Astrocyte (in vitro differentiated cells and primary cell): ENCODE measurements around the gene SPAG8. TPM values are rescaled to one million over a fixed set of nuclear protein-coding genes. Genes with fewer than 3 reads are reported as not detected.

Experiments used
- DNase-seq: peaks from one replicate; pipeline ENCODE4 v3.0.0-alpha.2; 2010; ENCODE audit warnings: low read depth
- FAIRE-seq: peaks from 2 replicates; lab custom pipeline; 2011; peaks lifted over from hg19 to GRCh38; lab: Jason Lieb, UNC
- H2AFZ ChIP-seq: 2 replicates; pipeline ENCODE4 v1.6.0; 2012; ENCODE audit warnings: low read depth, low read length, inconsistent platforms
- H3K27ac ChIP-seq: 2 replicates; pipeline ENCODE4 v1.5.1; 2011; ENCODE audit warnings: low read depth, low read length, inconsistent platforms
- H3K27me3 ChIP-seq: 2 replicates; pipeline ENCODE4 v1.6.0; 2011; ENCODE audit warnings: low read length, inconsistent platforms; ENCODE audit not compliant: insufficient read depth
- H3K36me3 ChIP-seq: 2 replicates; pipeline ENCODE4 v1.5.1; 2011; ENCODE audit warnings: low read length, inconsistent platforms; ENCODE audit not compliant: insufficient read depth
- H3K4me1 ChIP-seq: 2 replicates; pipeline ENCODE4 v1.5.1; 2011; ENCODE audit warnings: low read length, inconsistent platforms; ENCODE audit not compliant: insufficient read depth
- H3K4me2 ChIP-seq: 2 replicates; pipeline ENCODE4 v1.6.0; 2012; ENCODE audit warnings: low read length, inconsistent platforms
- H3K4me3 ChIP-seq: 2 replicates; pipeline ENCODE4 v1.5.1; 2011; ENCODE audit warnings: low read depth, mild to moderate bottlenecking, low read length, inconsistent platforms; ENCODE audit not compliant: insufficient read depth
- H3K79me2 ChIP-seq: 2 replicates; pipeline ENCODE4 v1.6.0; 2012; ENCODE audit warnings: mild to moderate bottlenecking, low read length, inconsistent platforms; ENCODE audit not compliant: insufficient read depth
- H3K9ac ChIP-seq: 2 replicates; pipeline ENCODE4 v1.6.0; 2012; ENCODE audit warnings: mild to moderate bottlenecking, low read length, inconsistent platforms
- H3K9me3 ChIP-seq: 2 replicates; pipeline ENCODE4 v1.5.1; 2012; ENCODE audit warnings: low read depth, mild to moderate bottlenecking, low read length, inconsistent platforms; ENCODE audit not compliant: insufficient read depth
- H4K20me1 ChIP-seq: 2 replicates; pipeline ENCODE4 v1.6.0; 2012; ENCODE audit warnings: low read length, inconsistent platforms; ENCODE audit not compliant: insufficient read depth
- H3K27ac Mint-ChIP-seq: one replicate; pipeline ENCODE4 v1.8.0; 2021; ENCODE audit warnings: mild to moderate bottlenecking, mixed read lengths; ENCODE audit not compliant: unreplicated experiment
- H3K27me3 Mint-ChIP-seq: one replicate; pipeline ENCODE4 v1.8.0; 2021; ENCODE audit warnings: low read depth, mixed read lengths; ENCODE audit not compliant: unreplicated experiment
- H3K36me3 Mint-ChIP-seq: one replicate; pipeline ENCODE4 v1.8.0; 2021; ENCODE audit warnings: low read depth, mixed read lengths; ENCODE audit not compliant: unreplicated experiment
- H3K4me1 Mint-ChIP-seq: one replicate; pipeline ENCODE4 v1.8.0; 2021; ENCODE audit warnings: low read depth, mixed read lengths; ENCODE audit not compliant: unreplicated experiment
- H3K4me3 Mint-ChIP-seq: one replicate; pipeline ENCODE4 v1.8.0; 2021; ENCODE audit warnings: mild to moderate bottlenecking, moderate library complexity, mixed read lengths; ENCODE audit not compliant: unreplicated experiment
- H3K9me3 Mint-ChIP-seq: one replicate; pipeline ENCODE4 v1.8.0; 2021; ENCODE audit warnings: mild to moderate bottlenecking, mixed read lengths; ENCODE audit not compliant: unreplicated experiment
- EZH2 ChIP-seq: IDR thresholded peaks from 2 replicates; pipeline ENCODE4 v1.6.1; 2012; ENCODE audit warnings: mild to moderate bottlenecking, low read length, inconsistent platforms; ENCODE audit not compliant: insufficient read depth
- total RNA-seq: library from RNA; stranded (reverse); gene quantifications from 2 replicates; pipeline ENCODE4 v1.2.1, GENCODE V29; 2021
- TF ChIP-seq, protein P1 (sequence below): IDR thresholded peaks from 2 replicates; pipeline ENCODE4 v1.5.1; 2011; ENCODE audit warnings: low read depth, mild to moderate bottlenecking, inconsistent platforms, low read length, moderate library complexity; ENCODE audit not compliant: insufficient read depth

Gene SPAG8
- total RNA-seq, 1 donor from 2014 or later: 0.52 TPM

DNA sequence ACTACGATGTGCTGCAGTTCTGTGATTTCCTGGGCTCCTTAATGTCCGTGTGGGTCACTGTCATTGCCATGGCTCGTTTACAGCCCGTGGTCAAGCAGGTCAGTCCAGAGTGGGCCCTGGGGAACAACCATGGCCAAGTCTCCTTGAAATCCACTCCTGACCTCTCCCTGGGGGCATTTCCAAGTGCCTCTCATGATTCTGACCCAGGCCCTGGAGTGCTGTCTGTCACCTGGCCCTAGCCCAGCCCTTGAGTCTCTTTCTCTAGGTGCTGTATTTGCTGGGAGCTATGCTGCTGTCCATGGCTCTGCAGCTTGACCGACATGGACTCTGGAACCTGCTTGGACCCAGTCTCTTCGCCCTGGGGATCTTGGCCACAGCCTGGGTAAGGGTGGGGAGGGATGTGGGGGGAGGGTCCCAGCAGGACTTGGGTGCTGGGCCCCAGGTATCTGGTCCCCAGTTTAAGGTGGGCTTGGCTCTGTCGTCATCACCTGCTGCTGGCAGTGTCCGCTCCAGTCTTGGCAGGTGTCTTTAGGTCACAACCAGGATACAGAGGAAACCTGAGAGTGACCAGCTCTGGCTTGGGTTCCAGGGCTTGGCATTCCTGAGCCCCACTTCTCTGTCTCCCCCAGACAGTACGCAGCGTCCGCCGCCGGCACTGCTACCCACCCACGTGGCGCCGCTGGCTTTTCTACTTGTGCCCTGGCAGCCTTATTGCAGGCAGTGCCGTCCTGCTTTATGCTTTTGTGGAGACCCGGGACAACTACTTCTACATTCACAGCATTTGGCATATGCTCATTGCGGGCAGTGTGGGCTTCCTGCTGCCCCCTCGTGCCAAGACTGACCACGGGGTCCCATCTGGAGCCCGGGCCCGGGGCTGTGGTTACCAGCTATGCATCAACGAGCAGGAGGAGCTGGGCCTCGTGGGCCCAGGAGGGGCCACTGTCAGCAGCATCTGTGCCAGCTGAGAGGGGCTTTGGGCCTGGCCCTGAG is 41.1 kb upstream of the SPAG8 start:
- DNase-seq (no peak), FAIRE-seq (no peak)
- H2AFZ ChIP-seq: no peak overlapping the region
- H3K36me3 Mint-ChIP-seq: peaks cover 10% of the 10 kb centered on the region
- H3K4me3 Mint-ChIP-seq: no peak overlapping the region
- no peaks in the 10 kb centered on the region for H3K36me3 ChIP-seq
- H3K79me2 ChIP-seq: no peaks in the 10 kb centered on the region
- peaks cover 3% of the 10 kb centered on the region for H3K4me1 ChIP-seq
- H3K27me3 Mint-ChIP-seq: peaks cover 44% of the 10 kb centered on the region
- no peak overlapping the region for H3K27ac Mint-ChIP-seq
- peaks cover 2% of the 10 kb centered on the region for H3K4me1 Mint-ChIP-seq
- H3K27me3 ChIP-seq: no peaks in the 10 kb centered on the region
- H3K9ac ChIP-seq: no peak overlapping the region
- H3K27ac ChIP-seq: no peak overlapping the region
- peaks cover 1% of the 10 kb centered on the region for H3K9me3 Mint-ChIP-seq
- no peaks in the 10 kb centered on the region for H3K9me3 ChIP-seq
- H4K20me1 ChIP-seq: no peaks in the 10 kb centered on the region
- H3K4me3 ChIP-seq: no peak overlapping the region
- H3K4me2 ChIP-seq: no peak overlapping the region
- TF ChIP-seq, protein P1, sequence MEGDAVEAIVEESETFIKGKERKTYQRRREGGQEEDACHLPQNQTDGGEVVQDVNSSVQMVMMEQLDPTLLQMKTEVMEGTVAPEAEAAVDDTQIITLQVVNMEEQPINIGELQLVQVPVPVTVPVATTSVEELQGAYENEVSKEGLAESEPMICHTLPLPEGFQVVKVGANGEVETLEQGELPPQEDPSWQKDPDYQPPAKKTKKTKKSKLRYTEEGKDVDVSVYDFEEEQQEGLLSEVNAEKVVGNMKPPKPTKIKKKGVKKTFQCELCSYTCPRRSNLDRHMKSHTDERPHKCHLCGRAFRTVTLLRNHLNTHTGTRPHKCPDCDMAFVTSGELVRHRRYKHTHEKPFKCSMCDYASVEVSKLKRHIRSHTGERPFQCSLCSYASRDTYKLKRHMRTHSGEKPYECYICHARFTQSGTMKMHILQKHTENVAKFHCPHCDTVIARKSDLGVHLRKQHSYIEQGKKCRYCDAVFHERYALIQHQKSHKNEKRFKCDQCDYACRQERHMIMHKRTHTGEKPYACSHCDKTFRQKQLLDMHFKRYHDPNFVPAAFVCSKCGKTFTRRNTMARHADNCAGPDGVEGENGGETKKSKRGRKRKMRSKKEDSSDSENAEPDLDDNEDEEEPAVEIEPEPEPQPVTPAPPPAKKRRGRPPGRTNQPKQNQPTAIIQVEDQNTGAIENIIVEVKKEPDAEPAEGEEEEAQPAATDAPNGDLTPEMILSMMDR: no peak
- no peak for TF ChIP-seq EZH2

DNA sequence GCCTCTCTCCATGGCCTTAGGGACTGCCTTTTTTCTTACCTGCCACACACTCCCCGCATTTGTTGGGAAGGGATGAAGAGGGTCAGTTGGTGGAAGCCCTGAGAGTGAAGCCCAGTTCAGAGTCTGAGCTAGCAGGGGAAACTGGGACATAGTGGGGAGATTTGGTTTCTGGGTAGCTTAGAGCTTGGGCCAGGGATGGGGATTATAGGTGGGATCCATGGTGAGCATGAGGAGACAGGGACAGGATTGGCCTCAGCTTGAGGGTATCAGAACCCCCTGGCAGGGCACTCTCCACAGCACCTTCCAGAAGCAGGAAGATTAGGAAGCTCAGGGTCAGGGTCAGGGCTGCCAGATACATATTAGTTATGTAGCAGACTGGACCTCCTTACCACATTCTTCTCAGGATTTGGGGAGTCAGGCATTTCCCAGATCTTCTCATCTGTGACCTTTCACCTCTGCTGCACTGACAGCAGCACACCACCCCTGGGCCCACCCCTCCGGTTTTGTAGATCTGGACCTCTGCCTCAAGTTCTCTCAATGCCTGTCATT is 40.3 kb upstream of the SPAG8 start:
- H3K36me3 ChIP-seq: no peaks in the 10 kb centered on the region
- H3K27ac Mint-ChIP-seq: no peak overlapping the region
- H3K36me3 Mint-ChIP-seq: peaks cover 14% of the 10 kb centered on the region
- no peak overlapping the region for H3K4me2 ChIP-seq
- H3K4me3 Mint-ChIP-seq: no peak overlapping the region
- H3K9me3 ChIP-seq: no peaks in the 10 kb centered on the region
- no peaks in the 10 kb centered on the region for H3K27me3 ChIP-seq
- peaks cover 9% of the 10 kb centered on the region for H3K4me1 ChIP-seq
- no peaks in the 10 kb centered on the region for H3K79me2 ChIP-seq
- H3K4me1 Mint-ChIP-seq: peaks cover 8% of the 10 kb centered on the region
- no peak overlapping the region for H3K4me3 ChIP-seq
- FAIRE-seq (no peak), DNase-seq (no peak)
- H4K20me1 ChIP-seq: no peaks in the 10 kb centered on the region
- peaks cover 3% of the 10 kb centered on the region for H3K9me3 Mint-ChIP-seq
- H2AFZ ChIP-seq: no peak overlapping the region
- H3K27me3 Mint-ChIP-seq: peaks cover 45% of the 10 kb centered on the region
- H3K9ac ChIP-seq: no peak overlapping the region
- H3K27ac ChIP-seq: no peak overlapping the region
- no peak for TF ChIP-seq EZH2
- TF ChIP-seq, protein P1: no peak
